ENCODE data around the gene PHF21A. TPM values are rescaled to one million over a fixed set of nuclear protein-coding genes. Genes with fewer than 3 reads are reported as not detected.

Gene PHF21A
- total RNA-seq, 4 donors from 2014 or later: 34.4 to 58.6 (median 47.7) TPM

- no peak for TF ChIP-seq CTCF (IDR thresholded peaks at IDR 0.05; ENCODE audit: low read depth)
Measured at GRCh38 chr11:46017341-46017740, 103.9 kb downstream of the PHF21A start.

GRCh38 chr11:46015941-46016340 lies 105.3 kb downstream of the PHF21A start:
- TF ChIP-seq CTCF (IDR thresholded peaks at IDR 0.05; ENCODE audit: low read depth): no peak

- no peak for TF ChIP-seq CTCF (IDR thresholded peaks at IDR 0.05; ENCODE audit: low read depth)
Measured at GRCh38 chr11:46012185-46012584, 109.1 kb downstream of the PHF21A start.

- no peak for TF ChIP-seq CTCF (IDR thresholded peaks at IDR 0.05; ENCODE audit: low read depth)
Measured at GRCh38 chr11:46010100-46010499, 111.2 kb downstream of the PHF21A start.

- TF ChIP-seq CTCF (IDR thresholded peaks at IDR 0.05; ENCODE audit: low read depth): no peak
Measured at GRCh38 chr11:46009647-46010046, 111.6 kb downstream of the PHF21A start.

GRCh38 chr11:46006418-46007070 lies 114.7 kb downstream of the PHF21A start:
- no peak for TF ChIP-seq CTCF (IDR thresholded peaks at IDR 0.05; ENCODE audit: low read depth)

GRCh38 chr11:46003572-46003971 lies 117.7 kb downstream of the PHF21A start:
- TF ChIP-seq CTCF (IDR thresholded peaks at IDR 0.05; ENCODE audit: low read depth): no peak
